Right cardiac atrium (tissue), 5 donors: ENCODE data around the gene TNNC1. TPM values are rescaled to one million over a fixed set of nuclear protein-coding genes. Genes with fewer than 3 reads are reported as not detected.

ENCODE experiments used
- ATAC-seq, 2 donors: fragments of 200-7000 bp; cut with Tn5 transposase; one replicate each; pipeline versions ENCODE4 v1.8.0 to v1.9.1; 2020; ENCODE audit warnings: moderate library complexity in 2 of 2, mild to moderate bottlenecking in 1 of 2
- DNase-seq, 3 donors: peaks; one replicate each; pipeline ENCODE4 v3.0.0-alpha.2; 2020
- H3K27ac ChIP-seq: one replicate; pipeline ENCODE4 v1.5.1; 2013; ENCODE audit warnings: mild to moderate bottlenecking, low read length, control low read depth, moderate library complexity
- H3K27me3 ChIP-seq: one replicate; pipeline ENCODE4 v1.6.1; 2013; ENCODE audit not compliant: control insufficient read depth, insufficient read depth
- H3K4me1 ChIP-seq: one replicate; pipeline ENCODE4 v1.6.1; 2013; ENCODE audit warnings: low read length; ENCODE audit not compliant: control insufficient read depth, insufficient read depth
- H3K4me3 ChIP-seq: one replicate; pipeline ENCODE4 v1.5.1; 2013; ENCODE audit warnings: low read length, control low read depth
- H3K9me3 ChIP-seq: one replicate; pipeline ENCODE4 v1.6.1; 2013; ENCODE audit warnings: low read length; ENCODE audit not compliant: control insufficient read depth
- WGBS: extraction: QIAGEN DNeasy Blood & Tissue Kit; methylation state at CpG from one replicate; pipeline ENCODE4 v1.1.7; 2013; 5-methylcytosine and 5-hydroxymethylcytosine counted together
- intact Hi-C, 4 donors: fragments of 100-400 bp; cut with DNase I; formaldehyde crosslinking; loops; one replicate each; pipeline versions ENCODE4 v1.11.0 to v1.14.0; 2022 to 2023
- polyA plus RNA-seq: library from polyadenylated mRNA; stranded (reverse); fragments of 200-250 nt; gene quantifications from one replicate; pipeline ENCODE4 v1.2.3, GENCODE V29; 2013
- total RNA-seq, 4 donors: library from RNA; stranded (reverse); fragmentation: NEBNext Ultra II Directional; extraction: Animal tissue kit (Norgen Biotek cat#: 25700); gene quantifications; one replicate each; pipeline ENCODE4 v1.2.1, GENCODE V29; 2021
- donor health status: healthy with polysubstance abuse.
- donor health status: DM: no; HTN: yes; CAD: no.
- donor health status: DM: no; HTN: no; CAD: no.
- donor health status: DM: no; HTN: yes; CAD: no; lungs with severe emphysema.
- donor health status: DM: yes; HTN: yes; CAD: no.

The TNNC1 gene
- total and polyA plus RNA-seq, 5 donors: 2,349 to 6,305 (median 3,111) TPM

DNA sequence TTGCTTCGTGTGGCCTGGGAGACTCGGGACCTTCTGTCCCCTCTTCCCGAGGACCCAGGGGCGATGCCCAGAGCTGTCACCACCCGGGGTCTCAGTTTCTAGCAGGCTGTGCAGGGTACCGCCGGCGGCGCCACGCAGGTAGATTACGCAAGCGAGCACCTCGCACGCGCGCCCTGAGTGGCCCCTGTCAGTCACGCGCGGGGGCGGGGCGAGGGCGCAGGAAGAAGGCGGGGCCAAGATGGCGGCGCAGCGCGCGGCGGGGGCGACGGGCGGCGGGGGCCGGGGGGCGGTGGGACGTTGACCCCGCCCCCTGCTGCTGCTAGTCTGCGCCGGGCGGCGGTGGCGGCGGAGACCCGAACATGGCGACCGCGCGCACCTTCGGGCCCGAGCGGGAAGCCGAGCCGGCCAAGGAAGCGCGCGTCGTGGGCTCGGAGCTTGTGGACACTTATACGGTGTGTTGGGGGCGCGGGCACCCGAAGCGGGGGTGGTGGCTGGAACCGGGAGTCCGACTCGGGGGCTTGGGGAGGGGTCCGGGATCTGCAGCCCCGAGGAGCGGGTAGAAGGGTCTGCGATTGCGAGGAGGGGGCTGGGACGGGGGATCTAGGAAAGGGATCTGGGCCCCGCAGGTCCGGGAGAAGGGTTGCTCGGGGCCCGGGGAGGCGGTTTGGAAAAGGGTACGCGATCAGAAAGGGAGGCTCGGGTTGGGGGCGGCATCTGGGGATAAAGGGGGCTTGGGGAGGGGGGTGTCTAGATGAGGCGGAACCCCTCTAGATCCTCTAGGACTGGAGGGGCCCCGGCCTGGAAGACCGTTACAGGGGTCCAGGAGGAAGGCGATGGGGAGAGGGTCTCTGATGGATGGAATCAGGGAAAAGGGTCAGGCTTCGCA, 1.7 kb upstream of the TNNC1 start, which contains the start of gene NISCH:
NISCH (plus strand) TSS at position 322 of the 886 bp plus-strand sequence; CDS start at position 360, 38 bp downstream.
- Histone ChIP-seq H3K27ac (peak within 1 kb of the TSS; percentile 95), H3K4me3 (peak within 1 kb of the TSS; percentile 85), H3K9me3 (no peaks in the 10 kb centered on the region), H3K4me1 (peaks cover 9% of the 10 kb centered on the region), H3K27me3 (no peaks in the 10 kb centered on the region)
- WGBS: under 1% methylated on average over 86 of the region's 86 CpGs
- DNase-seq (peak; percentile 91 to 97 (median 97)), ATAC-seq (peak; percentile 68 to 72)
- intact Hi-C loops: no loop called here

- no peaks in the 10 kb centered on the region for H3K27me3 ChIP-seq
- peak overlapping the region; percentile 85 for H3K4me3 ChIP-seq
- no peak for DNase-seq
- intact Hi-C loops: no loop called here
- WGBS: 33% methylated on average over 11 of the region's 11 CpGs
- H3K27ac ChIP-seq: peak overlapping the region; percentile 95
- H3K9me3 ChIP-seq: no peaks in the 10 kb centered on the region
- ATAC-seq: no peak
- peaks cover 9% of the 10 kb centered on the region for H3K4me1 ChIP-seq
These were observed 1.1 kb upstream of the TNNC1 start for GRCh38 chr3:52454938-52455282.

GRCh38 chr3:52454250-52454937, 553 bp upstream of the TNNC1 start:
- intact Hi-C loops: no loop called here
- DNase-seq: peak in 2 of 3 donors; percentile 78 to 79
- Histone ChIP-seq H3K27ac (peak overlapping the region; percentile 95), H3K4me1 (peaks cover 9% of the 10 kb centered on the region), H3K9me3 (no peaks in the 10 kb centered on the region), H3K4me3 (peak overlapping the region; percentile 85), H3K27me3 (no peaks in the 10 kb centered on the region)
- ATAC-seq: no peak
- 49% methylated on average over 8 of the region's 8 CpGs for WGBS

DNA sequence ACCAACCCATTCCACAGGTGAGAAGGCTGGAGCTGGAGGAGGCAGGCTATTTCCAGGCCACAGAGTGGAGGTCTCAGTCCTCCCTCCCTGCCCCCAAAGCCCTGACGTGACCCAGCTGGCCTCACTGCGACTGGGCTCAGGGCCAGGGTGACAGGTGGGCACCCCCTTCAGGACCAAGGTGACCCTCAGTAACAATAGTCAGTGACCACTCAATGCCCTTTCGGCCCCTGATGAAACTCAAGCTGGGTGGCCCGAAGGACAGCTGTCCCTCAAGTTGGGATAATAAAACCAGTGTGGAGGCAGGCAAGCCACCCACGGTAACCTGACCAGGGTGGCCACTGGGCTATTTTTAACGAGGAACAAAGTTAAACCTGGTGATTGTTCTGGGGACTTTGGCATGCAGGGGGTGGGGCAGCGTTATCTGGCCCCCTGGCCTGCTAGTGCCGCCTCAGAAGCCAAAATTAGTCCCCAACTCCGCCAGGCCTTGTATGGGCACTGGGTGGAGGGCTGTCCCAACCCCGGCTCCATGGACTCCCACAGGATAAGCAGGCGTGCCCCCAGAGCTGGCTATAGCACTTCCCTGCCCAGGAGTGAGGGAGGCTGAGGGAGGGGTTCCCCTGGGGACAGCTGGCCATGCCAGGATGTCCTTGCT, 1.1 kb downstream of the TNNC1 start:
- H3K9me3 ChIP-seq: no peaks in the 10 kb centered on the region
- peak overlapping the region; percentile 36 for H3K4me3 ChIP-seq
- H3K27ac ChIP-seq: peak overlapping the region; percentile 86
- intact Hi-C loops: no loop called here
- peaks cover 9% of the 10 kb centered on the region for H3K4me1 ChIP-seq
- peak; percentile 35 to 55 for ATAC-seq
- DNase-seq: peak in 2 of 3 donors; percentile 77 to 83
- WGBS: 65% methylated on average over 11 of the region's 11 CpGs
- H3K27me3 ChIP-seq: no peaks in the 10 kb centered on the region

DNA sequence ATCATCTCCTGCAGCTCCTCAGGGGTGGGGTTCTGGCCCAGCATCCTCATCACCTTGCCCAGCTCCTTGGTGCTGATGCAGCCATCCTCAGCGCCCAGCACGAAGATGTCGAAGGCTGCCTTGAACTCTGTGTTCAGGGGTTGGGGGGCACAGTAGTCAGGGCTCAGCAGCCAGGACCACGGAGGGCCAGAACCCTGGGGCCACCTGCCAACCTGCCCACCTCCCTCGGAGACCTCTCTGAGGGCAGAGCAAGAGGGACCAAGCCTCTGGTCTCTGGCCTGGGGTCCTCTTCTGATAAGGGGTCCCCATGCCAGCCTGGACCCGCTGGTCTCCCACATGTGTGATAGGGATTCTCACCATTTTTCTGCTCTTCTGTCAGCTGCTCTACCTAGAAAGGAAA, 1.7 kb downstream of the TNNC1 start:
- 63% methylated on average over 6 of the region's 6 CpGs for WGBS
- peak overlapping the region; percentile 86 for H3K27ac ChIP-seq
- intact Hi-C loops: no loop called here

DNA sequence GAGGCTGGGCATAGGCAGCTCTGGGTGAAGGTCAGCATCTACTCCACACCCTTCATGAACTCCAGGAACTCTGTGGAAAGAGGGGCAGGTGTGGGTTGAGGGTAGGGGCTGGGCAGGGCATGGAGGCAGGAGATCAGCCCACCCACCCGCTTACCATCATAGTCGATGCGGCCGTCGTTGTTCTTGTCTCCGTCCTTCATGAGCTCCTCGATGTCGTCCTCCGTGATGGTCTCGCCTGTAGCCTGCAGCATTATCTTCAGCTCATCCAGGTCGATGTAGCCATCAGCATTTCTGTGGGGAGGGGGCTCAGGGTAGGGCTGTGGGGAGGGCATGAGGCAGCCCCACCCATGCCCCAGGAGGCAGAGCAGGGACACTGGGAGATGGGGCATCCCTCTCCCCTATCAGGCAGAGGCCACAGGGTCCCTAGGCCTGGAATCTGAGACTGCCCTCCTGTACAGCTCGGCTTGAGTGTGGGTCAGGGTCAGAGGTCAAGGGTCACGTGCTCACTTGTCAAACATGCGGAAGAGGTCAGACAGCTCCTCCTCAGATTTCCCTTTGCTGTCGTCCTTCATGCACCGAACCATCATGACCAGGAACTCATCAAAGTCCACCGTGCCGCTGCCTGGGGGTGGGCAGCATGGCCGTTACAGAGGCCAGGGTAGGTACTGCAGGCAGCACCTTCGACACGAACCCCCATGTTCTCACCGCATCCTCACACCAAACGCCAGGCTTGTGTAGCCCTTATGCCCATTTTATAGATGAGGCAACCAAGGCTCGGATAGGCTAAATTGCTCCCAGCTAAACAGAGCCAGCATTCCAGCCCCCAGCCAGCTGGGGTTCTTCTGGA, 2.4 kb downstream of the TNNC1 start:
- H3K4me3 ChIP-seq: peak overlapping the region; percentile 2

More for the DNA sequence above, 1.7 kb downstream of the TNNC1 start:
- DNase-seq (peak in 2 of 3 donors; percentile 49 to 50), ATAC-seq (no peak)
- Histone ChIP-seq H3K4me3 (peak overlapping the region; percentile 2), H3K9me3 (no peaks in the 10 kb centered on the region), H3K4me1 (peaks cover 6% of the 10 kb centered on the region), H3K27me3 (no peaks in the 10 kb centered on the region)

DNA sequence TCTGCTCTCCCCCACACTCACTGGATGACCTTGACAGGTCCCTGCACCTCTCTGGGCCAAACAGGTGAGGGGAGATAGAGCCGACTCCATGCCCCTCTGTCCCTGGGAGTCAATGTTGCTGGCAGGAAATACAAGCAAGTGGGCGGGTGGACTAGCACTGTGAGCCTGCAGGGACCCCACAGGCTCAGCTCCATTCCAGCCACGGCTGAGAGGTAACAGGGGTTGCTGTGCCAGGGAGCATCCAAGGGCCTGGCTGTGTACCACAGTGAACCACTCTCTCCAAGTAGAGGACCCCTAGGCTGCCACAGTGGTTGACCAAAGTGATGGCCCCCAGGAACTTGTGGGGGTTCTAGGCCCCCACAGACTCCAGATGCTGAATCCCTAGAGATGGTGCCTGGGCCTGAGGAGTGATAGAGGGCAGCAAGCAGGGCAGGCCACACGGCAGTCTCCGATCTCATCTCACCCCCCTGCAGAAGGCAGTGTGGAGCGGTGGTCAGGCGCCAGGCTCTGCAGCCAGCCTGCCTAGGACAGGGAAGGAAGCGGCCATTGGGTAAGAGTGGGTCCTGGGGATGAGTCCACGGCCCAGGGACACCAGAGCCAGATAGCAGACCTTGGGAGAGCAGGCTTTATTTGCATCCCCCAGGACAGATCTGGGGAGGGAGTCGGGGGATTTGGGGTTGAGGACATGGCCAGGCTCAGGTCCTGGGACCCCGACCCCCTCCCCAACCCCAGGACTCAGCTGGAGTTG, 3.2 kb downstream of the TNNC1 start:
- ATAC-seq (no peak), DNase-seq (peak in 2 of 3 donors; percentile 42 to 54)
- intact Hi-C loops: no loop called here
- Histone ChIP-seq H3K27ac (peak overlapping the region; percentile 86), H3K27me3 (no peaks in the 10 kb centered on the region), H3K9me3 (no peaks in the 10 kb centered on the region), H3K4me1 (peaks cover 10% of the 10 kb centered on the region), H3K4me3 (no peak overlapping the region)
- WGBS: 72% methylated on average over 11 of the region's 11 CpGs

More for the DNA sequence above, 2.4 kb downstream of the TNNC1 start:
- intact Hi-C loops: no loop called here
- H3K9me3 ChIP-seq: no peaks in the 10 kb centered on the region
- H3K27me3 ChIP-seq: no peaks in the 10 kb centered on the region
- H3K4me1 ChIP-seq: peaks cover 10% of the 10 kb centered on the region
- WGBS: 71% methylated on average over 24 of the region's 24 CpGs
- peak in 2 of 3 donors; percentile 39 to 50 for DNase-seq
- peak overlapping the region; percentile 86 for H3K27ac ChIP-seq
- ATAC-seq: no peak

DNA sequence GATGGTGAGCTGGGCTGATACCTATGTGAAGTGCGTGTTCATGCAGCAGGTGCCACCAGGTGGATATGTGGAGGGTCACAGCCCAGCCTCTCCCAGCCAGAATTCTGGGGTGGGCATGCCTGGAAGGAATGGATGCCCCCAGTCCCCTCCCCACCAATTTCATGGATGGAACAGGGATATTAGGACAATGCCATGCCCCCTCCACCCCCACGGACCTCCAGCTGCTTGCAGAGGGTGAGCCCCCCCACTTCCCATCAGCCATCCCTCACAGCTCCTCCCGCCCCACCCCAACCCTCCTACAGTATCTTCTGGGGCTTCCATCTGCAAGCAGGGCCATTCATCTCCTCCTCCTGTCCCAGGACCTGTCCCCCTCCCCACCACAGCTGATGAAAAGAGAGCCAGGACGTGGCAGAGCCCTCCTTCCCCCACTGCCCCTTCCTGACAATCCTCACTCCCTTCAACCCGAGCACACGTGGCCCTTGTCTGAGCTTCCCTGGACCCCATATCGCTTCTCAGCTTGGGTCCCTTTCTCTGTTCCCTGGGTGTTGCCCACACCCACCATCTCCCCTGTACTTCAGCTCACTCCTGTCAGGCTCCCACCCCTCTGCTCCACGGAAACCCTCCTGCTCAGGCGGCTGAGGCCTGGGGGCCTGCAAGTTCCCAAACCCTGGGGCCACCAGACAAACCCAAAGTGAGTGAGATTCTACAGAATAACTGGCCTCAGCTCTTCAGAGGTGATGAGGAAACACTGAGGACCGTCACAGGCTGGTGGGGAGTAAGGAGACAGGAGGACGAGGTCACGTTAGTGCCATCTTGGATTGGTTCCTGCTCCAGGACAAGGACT, 6.1 kb downstream of the TNNC1 start:
- H3K4me1 ChIP-seq: peaks cover 5% of the 10 kb centered on the region
- no peak overlapping the region for H3K4me3 ChIP-seq
- no peaks in the 10 kb centered on the region for H3K9me3 ChIP-seq
- peak in 1 of 2 donors; percentile 1 for ATAC-seq
- H3K27me3 ChIP-seq: no peaks in the 10 kb centered on the region
- DNase-seq: peak in 2 of 3 donors; percentile 25 to 46
- H3K27ac ChIP-seq: peak overlapping the region; percentile 25
- intact Hi-C loops: loop anchor here in 2 of 4 donors (1.0 to 2.0 kb wide), 2 partner anchors 19 kb away; no protein-coding TSS in a partner anchor
- 60% methylated on average over 12 of the region's 12 CpGs for WGBS
